SK-N-SH (cell line): ENCODE measurements around the gene CYP26B1.

ENCODE experiments used
- CTCF ChIP-seq: fragments of 200-600 bp; sonication (generic); IDR thresholded peaks from 2 replicates; pipeline ENCODE4 v1.6.1; 2017; ENCODE audit warnings: antibody characterized with exemption, mild to moderate bottlenecking, moderate library complexity
- EZH2phosphoT487 ChIP-seq: fragments of 200-600 bp; sonication (generic); IDR thresholded peaks from 2 replicates; pipeline ENCODE4 v1.6.1; 2017; ENCODE audit warnings: low read depth, mixed run types, mild to moderate bottlenecking, antibody characterized with exemption, moderate library complexity, borderline replicate concordance
- GABPA ChIP-seq: IDR thresholded peaks from 2 replicates; pipeline ENCODE4 v1.4.0; 2012; ENCODE audit warnings: low read depth, mild to moderate bottlenecking
- IRF3 ChIP-seq: fragments of 150-350 bp; IDR thresholded peaks from 2 replicates; pipeline ENCODE4 v1.6.1; 2016; ENCODE audit warnings: mild to moderate bottlenecking, low read depth, low read length
- JUND ChIP-seq: IDR thresholded peaks from 2 replicates; pipeline ENCODE4 v1.4.0; 2012
- MAX ChIP-seq: IDR thresholded peaks from 2 replicates; pipeline ENCODE4 v1.4.0; 2012; ENCODE audit warnings: low read depth
- RAD21 ChIP-seq: IDR thresholded peaks from 2 replicates; pipeline ENCODE4 v1.6.1; 2012; ENCODE audit warnings: mild to moderate bottlenecking, low read length
- SIN3A ChIP-seq: IDR thresholded peaks from 2 replicates; pipeline ENCODE4 v1.6.1; 2012; ENCODE audit warnings: low read depth, mild to moderate bottlenecking, low read length, moderate library complexity, borderline replicate concordance
- TAF1 ChIP-seq: IDR thresholded peaks from 2 replicates; pipeline ENCODE4 v1.6.1; 2012; ENCODE audit warnings: low read depth, mild to moderate bottlenecking, low read length, moderate library complexity, borderline replicate concordance
- TEAD4 ChIP-seq: IDR thresholded peaks from 2 replicates; pipeline ENCODE4 v1.4.0; 2012; ENCODE audit warnings: mild to moderate bottlenecking, borderline replicate concordance; ENCODE audit not compliant: insufficient read depth
- USF2 ChIP-seq: fragments of 150-350 bp; IDR thresholded peaks from 2 replicates; pipeline ENCODE4 v1.6.1; 2017; ENCODE audit warnings: antibody characterized with exemption, low read length, low read depth, borderline replicate concordance

GRCh38 chr2:72157871-72158771 is 10.5 kb upstream of the CYP26B1 start:
- TF ChIP-seq EZH2phosphoT487 (no peak), RAD21 (no peak), CTCF (no peak), TEAD4 (no peak), JUND (no peak), USF2 (no peak), SIN3A (no peak), TAF1 (no peak), IRF3 (no peak), MAX (no peak), GABPA (no peak)
